Ectodermal cell (in vitro differentiated cells): ENCODE data around the gene LIN7C. TPM values are rescaled to one million over a fixed set of nuclear protein-coding genes. Genes with fewer than 3 reads are reported as not detected.

Experiments
- H3K27ac ChIP-seq: 2 replicates; pipeline ENCODE4 v1.7.0; 2013; ENCODE audit warnings: mild to moderate bottlenecking, low read depth, low read length; ENCODE audit not compliant: insufficient read depth, poor library complexity, severe bottlenecking
- H3K27me3 ChIP-seq: 2 replicates; pipeline ENCODE4 v1.7.0; 2013; ENCODE audit warnings: mild to moderate bottlenecking, low read length; ENCODE audit not compliant: insufficient read depth, control insufficient read depth, poor library complexity, severe bottlenecking
- H3K36me3 ChIP-seq: one replicate; pipeline ENCODE4 v1.7.0; 2013; ENCODE audit warnings: low read length; ENCODE audit not compliant: control insufficient read depth, insufficient read depth
- H3K4me1 ChIP-seq: one replicate; pipeline ENCODE4 v1.7.0; 2013; ENCODE audit warnings: low read length; ENCODE audit not compliant: control insufficient read depth, insufficient read depth
- H3K4me3 ChIP-seq: 2 replicates; pipeline ENCODE4 v1.7.0; 2013; ENCODE audit warnings: low read depth, low read length, control low read depth; ENCODE audit not compliant: insufficient read depth
- H3K9me3 ChIP-seq: 2 replicates; pipeline ENCODE4 v1.7.0; 2013; ENCODE audit warnings: mild to moderate bottlenecking, low read length, moderate library complexity; ENCODE audit not compliant: control insufficient read depth
- WGBS, 2 experiments: methylation state at CpG; one replicate each; pipeline ENCODE4 v1.1.7; 2013; ENCODE audit warnings: missing lambda C conversion rate in 2 of 2; 5-methylcytosine and 5-hydroxymethylcytosine counted together
- polyA plus RNA-seq, 4 experiments: library from polyadenylated mRNA; stranded (reverse); fragments of 50-300 nt; gene quantifications; one replicate each; pipeline ENCODE4 v1.2.3, GENCODE V29; 2013

Gene LIN7C, protein sequence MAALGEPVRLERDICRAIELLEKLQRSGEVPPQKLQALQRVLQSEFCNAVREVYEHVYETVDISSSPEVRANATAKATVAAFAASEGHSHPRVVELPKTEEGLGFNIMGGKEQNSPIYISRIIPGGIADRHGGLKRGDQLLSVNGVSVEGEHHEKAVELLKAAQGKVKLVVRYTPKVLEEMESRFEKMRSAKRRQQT
- polyA plus RNA-seq (2013, experiment 1 of 4), result 31.3 TPM
- polyA plus RNA-seq (2013, experiment 2 of 4), result 26.6 TPM
- 17.0 TPM for polyA plus RNA-seq (2013, experiment 3 of 4)
- polyA plus RNA-seq (2013, experiment 4 of 4), result 16.7 TPM

DNA sequence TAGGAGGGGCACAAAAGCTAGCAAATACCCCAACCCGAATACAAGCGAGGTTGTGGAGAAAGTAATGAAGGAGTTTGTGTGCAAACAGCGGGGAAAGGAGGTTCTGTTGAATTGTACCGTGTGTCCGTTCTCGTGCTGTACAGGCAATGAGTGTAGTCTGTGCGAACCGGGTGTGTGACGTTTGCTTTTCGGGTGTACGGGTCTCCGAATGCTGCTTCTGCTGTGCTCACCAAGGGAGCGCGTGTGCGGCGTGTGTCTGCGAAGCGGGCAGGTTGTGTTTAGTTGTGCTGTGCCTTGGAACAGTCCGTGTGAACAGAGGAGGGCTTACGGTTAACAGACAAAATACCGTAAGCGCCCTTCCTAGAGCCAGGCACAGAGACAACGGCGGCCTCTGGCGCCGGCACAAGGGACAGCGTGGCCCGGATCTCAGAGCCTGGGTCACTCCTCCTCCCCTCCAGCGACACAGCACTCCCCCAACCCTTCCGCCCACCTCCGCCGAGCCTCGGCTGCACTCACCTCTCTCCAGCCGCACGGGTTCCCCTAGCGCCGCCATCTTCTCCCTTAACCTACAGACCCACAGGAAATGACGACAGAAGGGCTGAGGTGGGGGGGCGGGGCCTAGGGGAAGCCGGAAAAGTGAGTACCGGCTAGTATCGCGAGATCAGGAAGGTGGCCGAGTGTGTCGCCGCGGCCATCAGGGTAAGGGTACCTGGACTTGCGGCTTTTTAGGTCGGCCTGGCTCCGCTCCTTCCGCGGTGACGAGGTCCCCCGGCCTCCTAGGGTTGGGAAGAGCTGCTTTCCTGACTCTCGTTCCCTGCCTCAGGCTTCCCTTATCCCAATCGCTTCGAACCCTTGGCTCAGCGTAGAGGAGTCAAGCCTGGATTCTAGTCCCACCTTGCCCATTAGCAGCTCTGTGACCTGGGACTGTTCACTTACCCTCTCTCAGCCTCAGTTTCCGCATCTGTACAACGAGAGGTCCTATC is at the start of gene LIN7C:
LIN7C (minus strand) TSS at position 570 of the 983 bp plus-strand sequence; CDS start at position 553, 17 bp downstream.
- peak within 1 kb of the TSS; percentile 89 for H3K27ac ChIP-seq
- WGBS, 2 experiments, result 1% methylated on average over 60 of the region's 60 CpGs
- peaks cover 3% of the 10 kb centered on the region for H3K36me3 ChIP-seq
- peak within 1 kb of the TSS; percentile 80 for H3K4me3 ChIP-seq
- H3K9me3 ChIP-seq, result no peaks in the 10 kb centered on the region
- peaks cover 4% of the 10 kb centered on the region for H3K4me1 ChIP-seq
- H3K27me3 ChIP-seq, result no peaks in the 10 kb centered on the region

GRCh38 chr11:27555264-27555663 is 48.7 kb upstream of the LIN7C start:
- WGBS, 2 experiments, result 95 to 98% methylated on average over 1 of the region's 1 CpG
- no peaks in the 10 kb centered on the region for H3K9me3 ChIP-seq
- no peak overlapping the region for H3K4me3 ChIP-seq
- H3K36me3 ChIP-seq, result no peaks in the 10 kb centered on the region
- no peaks in the 10 kb centered on the region for H3K27me3 ChIP-seq
- H3K27ac ChIP-seq, result no peak overlapping the region
- H3K4me1 ChIP-seq, result no peaks in the 10 kb centered on the region

- H3K4me3 ChIP-seq, result no peak overlapping the region
- no peaks in the 10 kb centered on the region for H3K9me3 ChIP-seq
- 91 to 95% methylated on average over 3 of the region's 3 CpGs for WGBS, 2 experiments
- H3K27me3 ChIP-seq, result no peaks in the 10 kb centered on the region
- H3K27ac ChIP-seq, result no peak overlapping the region
- no peaks in the 10 kb centered on the region for H3K4me1 ChIP-seq
- H3K36me3 ChIP-seq, result no peaks in the 10 kb centered on the region
Measured at GRCh38 chr11:27553186-27553585, 46.6 kb upstream of the LIN7C start.

DNA sequence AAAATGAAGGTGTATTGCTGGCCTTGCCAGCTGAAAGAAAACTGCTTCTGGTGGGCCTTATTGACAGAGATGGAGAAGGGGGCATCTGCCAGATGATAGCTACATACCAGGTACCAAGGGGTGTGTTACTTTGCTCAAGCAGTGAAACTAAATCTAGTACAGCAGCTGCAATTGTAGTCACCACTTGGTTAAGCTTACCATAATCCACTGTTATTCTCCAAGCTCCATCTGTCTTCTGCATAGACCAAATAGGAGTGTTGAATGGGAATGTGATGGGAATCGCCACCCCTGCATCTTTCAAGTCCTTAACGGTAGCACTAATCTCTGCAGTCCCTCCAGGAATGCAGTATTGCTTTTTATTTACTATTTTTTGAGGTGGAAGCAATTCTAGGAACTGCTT is 45.8 kb upstream of the LIN7C start:
- H3K36me3 ChIP-seq, result no peaks in the 10 kb centered on the region
- H3K9me3 ChIP-seq, result no peaks in the 10 kb centered on the region
- 92 to 98% methylated on average over 2 of the region's 2 CpGs for WGBS, 2 experiments
- no peak overlapping the region for H3K27ac ChIP-seq
- H3K4me1 ChIP-seq, result no peaks in the 10 kb centered on the region
- no peaks in the 10 kb centered on the region for H3K27me3 ChIP-seq
- no peak overlapping the region for H3K4me3 ChIP-seq

DNA sequence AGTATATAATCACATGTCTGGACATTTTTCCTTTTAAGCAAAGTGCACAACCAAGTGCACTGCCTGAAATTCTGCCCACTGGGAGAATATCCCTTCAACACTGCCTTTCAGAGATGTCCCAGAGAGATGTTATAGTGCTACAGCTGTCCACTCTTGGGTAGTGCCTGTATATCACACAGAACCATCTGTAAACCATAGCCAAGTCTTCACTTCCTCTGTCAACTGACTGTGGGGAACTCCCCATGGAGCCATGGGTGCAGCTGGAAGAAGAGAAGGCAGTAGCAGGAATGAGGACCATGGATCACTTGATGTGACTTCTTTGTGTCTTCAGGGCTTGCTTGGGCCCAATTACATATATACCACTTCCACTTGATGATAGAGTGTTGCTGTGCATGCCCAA is 44.6 kb upstream of the LIN7C start:
- no peaks in the 10 kb centered on the region for H3K9me3 ChIP-seq
- no peaks in the 10 kb centered on the region for H3K36me3 ChIP-seq
- H3K27ac ChIP-seq, result no peak overlapping the region
- no peak overlapping the region for H3K4me3 ChIP-seq
- H3K4me1 ChIP-seq, result no peaks in the 10 kb centered on the region
- no peaks in the 10 kb centered on the region for H3K27me3 ChIP-seq

GRCh38 chr11:27545946-27546345 is 39.4 kb upstream of the LIN7C start:
- Histone ChIP-seq H3K36me3 (no peaks in the 10 kb centered on the region), H3K4me3 (no peak overlapping the region), H3K27me3 (no peaks in the 10 kb centered on the region), H3K27ac (no peak overlapping the region), H3K9me3 (no peaks in the 10 kb centered on the region), H3K4me1 (no peaks in the 10 kb centered on the region)

DNA sequence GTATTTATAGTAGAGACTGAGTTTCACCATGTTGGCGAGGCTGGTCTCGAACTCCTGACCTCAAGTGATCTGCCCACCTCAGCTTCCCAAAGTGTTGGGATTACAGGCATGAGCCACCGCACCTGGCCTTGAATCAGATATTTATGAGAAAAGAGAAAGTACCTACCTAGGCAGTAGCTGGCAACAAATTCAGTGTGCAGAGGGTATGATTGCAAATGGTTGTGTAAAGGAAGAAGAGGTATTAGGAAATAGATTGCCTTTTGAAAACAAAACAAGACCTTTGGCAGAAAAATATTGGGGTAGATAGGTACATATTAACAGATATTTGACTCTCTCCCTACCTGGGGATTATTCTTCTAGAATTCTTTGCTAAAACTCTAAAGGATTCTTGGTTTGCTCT is 38.5 kb upstream of the LIN7C start:
- no peaks in the 10 kb centered on the region for H3K9me3 ChIP-seq
- WGBS, 2 experiments, result 83 to 94% methylated on average over 3 of the region's 3 CpGs
- H3K27ac ChIP-seq, result no peak overlapping the region
- no peaks in the 10 kb centered on the region for H3K36me3 ChIP-seq
- H3K27me3 ChIP-seq, result no peaks in the 10 kb centered on the region
- no peak overlapping the region for H3K4me3 ChIP-seq
- H3K4me1 ChIP-seq, result no peaks in the 10 kb centered on the region

DNA sequence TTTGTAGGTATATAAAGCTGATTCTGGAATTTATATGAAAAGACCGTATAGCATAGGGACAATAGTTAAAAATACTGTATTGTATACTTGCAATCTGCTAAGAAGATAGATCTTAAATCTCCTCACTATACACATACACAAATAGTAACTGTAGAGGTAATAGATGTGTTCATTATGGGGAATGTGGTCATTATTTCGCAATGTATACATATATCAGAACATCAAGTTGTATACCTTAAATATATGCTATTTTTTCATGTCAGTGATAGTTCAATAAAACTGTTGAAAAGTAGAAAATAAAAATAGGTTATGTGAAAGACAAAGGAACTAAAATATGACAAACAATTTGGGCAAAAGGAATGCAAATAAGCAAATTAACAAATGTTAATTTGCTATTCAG is 35.2 kb upstream of the LIN7C start:
- no peaks in the 10 kb centered on the region for H3K27me3 ChIP-seq
- no peak overlapping the region for H3K4me3 ChIP-seq
- no peaks in the 10 kb centered on the region for H3K4me1 ChIP-seq
- no CpG with 5 or more reads among the region's 2 CpGs for WGBS, 2 experiments
- H3K9me3 ChIP-seq, result no peaks in the 10 kb centered on the region
- H3K27ac ChIP-seq, result no peak overlapping the region
- no peaks in the 10 kb centered on the region for H3K36me3 ChIP-seq

GRCh38 chr11:27540051-27540450 is 33.5 kb upstream of the LIN7C start:
- Histone ChIP-seq H3K27ac (no peak overlapping the region), H3K9me3 (no peaks in the 10 kb centered on the region), H3K4me1 (no peaks in the 10 kb centered on the region), H3K4me3 (no peak overlapping the region), H3K27me3 (no peaks in the 10 kb centered on the region), H3K36me3 (no peaks in the 10 kb centered on the region)

- Histone ChIP-seq H3K4me1 (no peaks in the 10 kb centered on the region), H3K27ac (no peak overlapping the region), H3K36me3 (no peaks in the 10 kb centered on the region), H3K4me3 (no peak overlapping the region), H3K9me3 (no peaks in the 10 kb centered on the region), H3K27me3 (no peaks in the 10 kb centered on the region)
- WGBS, 2 experiments, result 87% methylated on average over 2 of the region's 2 CpGs; no CpG with 5 or more reads in 1 of the 2 experiments
Measured at GRCh38 chr11:27535103-27535502, 28.5 kb upstream of the LIN7C start.
